GM18909 (cell line): Measurements from ENCODE around the gene PTPDC1.

Source experiments
- ATAC-seq: cut with Tn5 transposase; IDR thresholded peaks from one replicate; pipeline ENCODE4 v1.9.1; 2021; ENCODE audit warnings: mild to moderate bottlenecking; ENCODE audit not compliant: unreplicated experiment, poor library complexity

PTPDC1 gene

DNA sequence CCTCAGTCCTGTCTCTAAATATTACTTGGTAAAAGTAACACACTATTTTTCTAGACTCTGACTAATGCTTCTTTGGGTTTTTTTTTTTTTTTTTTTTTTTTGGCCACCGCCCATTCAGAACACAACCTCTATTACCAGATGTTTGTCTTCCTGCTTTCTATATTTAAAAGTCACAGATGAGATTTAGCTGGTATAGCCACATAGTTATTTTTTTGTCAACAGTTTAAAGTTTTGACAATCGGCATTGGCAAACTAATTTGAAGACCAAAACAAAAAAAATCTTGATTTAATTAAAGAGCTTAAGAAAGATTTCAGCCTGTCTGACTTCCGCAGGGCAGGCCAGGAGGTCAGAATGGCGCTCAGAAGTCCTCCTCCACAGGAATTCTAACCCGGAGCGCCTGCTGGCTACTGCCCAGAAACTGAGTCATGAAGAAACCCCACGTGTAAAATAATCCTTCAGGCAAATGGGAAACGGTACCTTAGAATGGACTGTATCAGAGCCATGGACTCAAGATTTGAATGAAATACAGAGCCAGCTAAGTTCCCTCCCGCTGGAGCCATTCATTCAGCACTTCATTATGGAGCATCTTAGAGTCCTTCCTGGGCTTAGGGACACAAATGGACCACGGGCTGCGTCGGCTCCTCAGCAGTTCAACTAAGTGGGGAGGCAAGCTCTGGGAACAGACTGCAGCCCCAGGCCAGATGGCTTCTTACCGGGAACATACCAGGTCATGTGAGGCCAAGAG, 55.6 kb downstream of the PTPDC1 start:
- ATAC-seq: no peak

DNA sequence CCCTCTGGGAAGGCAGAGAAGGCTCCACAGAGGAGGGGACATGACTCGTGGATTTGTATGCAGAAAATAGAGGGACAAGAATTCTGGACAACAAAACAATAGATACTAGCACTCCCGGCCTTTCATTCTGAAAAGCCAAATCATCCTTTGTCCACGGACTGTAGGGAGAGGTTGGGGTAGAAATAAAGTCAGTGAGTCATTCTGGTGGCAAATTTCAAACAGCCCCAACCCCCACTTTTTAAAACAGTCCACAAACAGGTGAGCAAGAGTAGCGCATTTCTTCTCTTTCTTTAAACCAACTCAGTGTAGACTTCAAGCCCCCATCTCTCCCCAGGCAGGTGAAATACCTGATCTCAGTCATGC, 56.1 kb downstream of the PTPDC1 start:
- no peak for ATAC-seq

DNA sequence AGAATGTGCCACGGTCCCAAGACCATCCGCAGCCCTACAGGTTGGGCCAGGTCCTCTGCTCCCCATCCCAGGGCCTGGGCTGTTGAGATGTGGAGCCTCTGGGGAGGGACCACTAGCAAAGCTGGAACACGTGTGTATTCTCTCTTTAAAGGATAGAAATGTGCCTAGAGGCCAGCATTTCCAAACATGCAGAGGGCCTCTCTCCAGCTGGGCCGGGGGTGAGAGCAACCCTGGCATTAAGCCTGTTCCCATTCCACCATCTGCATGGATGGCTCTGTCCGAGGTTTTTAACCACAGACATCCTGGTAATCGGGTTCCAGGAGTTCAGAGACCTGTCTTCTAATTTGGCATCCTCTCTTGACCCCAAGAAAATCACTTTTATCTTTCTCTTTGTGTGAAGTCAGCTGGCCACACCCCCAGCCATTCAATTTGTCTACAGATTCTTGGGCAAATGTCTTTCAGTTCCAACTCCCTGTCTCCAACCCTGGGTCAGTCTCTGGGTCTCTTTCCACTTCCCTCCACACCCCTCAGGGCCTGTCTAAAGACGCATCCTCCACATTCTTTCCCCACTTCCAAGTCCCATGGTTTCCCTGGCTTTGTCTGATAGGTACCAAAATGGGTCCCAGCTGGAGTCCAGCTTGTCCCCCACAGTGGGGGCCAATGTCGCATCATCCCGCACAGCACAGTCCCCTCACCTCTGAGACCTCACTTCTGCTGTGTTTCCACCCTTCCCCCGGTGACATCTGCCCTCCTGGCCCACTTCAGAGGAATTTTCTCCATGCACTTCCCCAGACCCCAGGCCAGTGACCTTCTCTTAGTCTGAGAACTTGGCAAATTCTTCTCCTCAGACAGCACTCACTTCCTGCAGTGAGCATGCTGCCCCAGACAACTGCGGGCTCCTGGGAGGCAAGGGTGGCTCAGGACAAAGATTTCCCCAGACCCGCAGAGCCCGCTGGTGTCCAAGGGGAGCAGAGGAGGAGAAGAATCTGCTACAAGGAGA, 56.8 kb downstream of the PTPDC1 start:
- no peak for ATAC-seq

DNA sequence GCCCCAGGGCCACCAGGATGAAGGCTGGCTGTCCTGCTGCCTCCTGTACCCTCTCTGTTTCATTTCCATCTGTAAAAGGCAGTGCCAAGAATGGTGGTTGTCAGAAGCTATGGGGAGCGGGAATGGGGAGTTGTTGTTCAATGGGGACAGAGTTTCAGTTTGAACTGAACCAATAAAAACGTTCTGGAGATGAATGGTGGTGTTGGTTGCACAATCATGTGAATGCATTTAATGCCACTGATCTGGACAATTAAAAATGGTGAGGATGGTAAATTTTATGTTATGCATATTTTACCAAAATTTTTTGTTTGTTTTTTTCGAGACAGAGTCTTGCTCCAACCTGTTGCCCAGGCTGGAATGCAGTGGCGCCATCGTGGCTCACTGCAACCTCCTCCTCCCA, 58.1 kb downstream of the PTPDC1 start:
- ATAC-seq: no peak

DNA sequence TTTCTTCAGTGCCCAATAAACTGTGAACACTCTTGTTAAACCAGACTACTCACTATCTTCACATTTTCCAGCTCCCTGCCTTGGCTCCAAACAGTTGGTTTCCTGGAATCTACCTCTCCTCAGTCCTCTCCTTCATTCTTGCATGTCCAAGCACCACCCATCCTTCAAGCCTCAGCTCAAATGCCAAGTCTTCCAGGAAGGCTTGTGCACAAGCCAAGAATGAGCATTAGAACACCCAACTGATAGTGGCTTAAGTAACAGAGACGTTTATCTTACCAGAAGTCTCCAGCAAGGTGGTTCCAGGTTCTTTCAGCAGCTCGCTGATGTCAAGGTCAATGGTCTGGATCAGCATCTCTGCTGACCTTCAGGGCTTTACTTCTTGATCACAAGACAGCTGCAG, 60.1 kb downstream of the PTPDC1 start:
- ATAC-seq: no peak

DNA sequence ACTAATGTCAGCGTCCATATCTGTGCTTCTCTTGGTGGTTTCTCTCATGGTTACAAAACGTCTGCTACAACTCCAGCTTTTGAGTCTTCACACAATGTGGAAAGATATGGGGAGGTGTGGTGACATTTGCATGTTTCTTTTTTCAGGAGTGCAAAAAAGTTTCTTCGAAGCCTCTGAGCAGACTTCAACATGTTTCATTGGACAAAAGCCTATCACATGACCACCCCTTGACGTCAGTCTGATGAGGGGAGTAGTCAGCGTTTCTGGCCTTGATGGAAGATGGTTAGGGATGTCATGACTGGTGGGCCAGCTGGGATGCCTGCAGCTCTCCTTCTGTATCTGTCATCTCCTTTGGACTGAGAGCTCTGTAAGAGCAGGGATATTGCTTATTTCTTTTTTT, 61.4 kb downstream of the PTPDC1 start:
- ATAC-seq: no peak

DNA sequence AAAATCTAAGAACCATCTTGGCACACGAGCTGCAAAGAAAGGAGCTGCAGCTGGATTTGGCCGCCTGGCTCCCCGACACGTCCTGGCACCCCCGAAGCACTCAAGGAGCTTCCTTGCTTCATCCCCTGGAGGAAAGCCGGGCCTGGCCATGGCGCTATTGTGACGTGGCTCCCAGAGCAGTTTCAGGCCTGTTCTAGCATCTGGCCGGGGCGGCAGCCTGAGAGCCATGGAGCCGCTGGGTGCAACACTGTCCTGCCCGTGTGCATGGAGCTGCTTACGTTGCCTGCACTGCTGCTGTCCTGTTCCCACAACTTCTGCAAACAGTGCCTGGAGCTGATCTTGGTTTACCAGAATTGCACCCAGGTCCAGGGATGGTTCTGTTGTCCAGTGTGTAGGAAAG, 63.5 kb downstream of the PTPDC1 start:
- ATAC-seq: no peak

DNA sequence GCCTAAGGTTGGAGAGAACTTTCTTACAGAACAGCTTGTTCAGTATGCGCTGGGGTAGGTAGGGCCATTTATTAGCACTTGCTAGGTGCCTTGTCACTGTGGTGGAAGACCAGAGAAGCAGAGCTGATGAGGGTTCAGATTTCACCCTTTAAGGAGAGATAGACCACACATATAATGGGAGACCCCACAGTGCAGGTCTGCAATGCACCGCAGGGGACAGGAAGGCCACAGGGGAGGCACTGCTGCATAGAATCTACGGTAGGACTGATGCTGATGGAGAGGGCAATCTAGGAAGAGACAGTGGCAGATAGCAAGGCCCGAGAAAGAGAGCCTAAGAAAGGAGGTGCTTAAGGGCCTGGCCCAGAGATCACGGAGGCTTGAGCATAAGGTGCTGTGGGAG, 64.2 kb downstream of the PTPDC1 start:
- ATAC-seq: no peak

DNA sequence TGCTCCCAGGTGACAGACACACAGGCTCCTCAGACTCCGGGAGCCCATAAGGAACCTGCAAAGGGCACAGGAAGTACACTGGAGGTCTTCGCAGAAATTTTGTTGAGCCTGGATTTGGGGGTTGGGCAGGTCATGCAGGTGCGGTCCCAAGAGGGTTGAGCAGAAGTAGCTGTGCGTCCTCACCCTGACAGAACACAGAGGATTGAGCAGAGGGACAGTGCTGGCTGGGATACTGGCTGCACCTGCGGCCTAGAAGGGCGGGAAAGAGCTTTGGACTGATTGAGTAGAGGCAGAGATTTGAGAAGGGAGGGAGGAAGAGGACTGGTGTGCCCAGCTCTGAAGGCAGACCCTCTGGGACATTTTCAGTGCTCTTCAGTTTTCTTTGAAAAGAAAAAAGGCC, 65.4 kb downstream of the PTPDC1 start:
- no peak for ATAC-seq

DNA sequence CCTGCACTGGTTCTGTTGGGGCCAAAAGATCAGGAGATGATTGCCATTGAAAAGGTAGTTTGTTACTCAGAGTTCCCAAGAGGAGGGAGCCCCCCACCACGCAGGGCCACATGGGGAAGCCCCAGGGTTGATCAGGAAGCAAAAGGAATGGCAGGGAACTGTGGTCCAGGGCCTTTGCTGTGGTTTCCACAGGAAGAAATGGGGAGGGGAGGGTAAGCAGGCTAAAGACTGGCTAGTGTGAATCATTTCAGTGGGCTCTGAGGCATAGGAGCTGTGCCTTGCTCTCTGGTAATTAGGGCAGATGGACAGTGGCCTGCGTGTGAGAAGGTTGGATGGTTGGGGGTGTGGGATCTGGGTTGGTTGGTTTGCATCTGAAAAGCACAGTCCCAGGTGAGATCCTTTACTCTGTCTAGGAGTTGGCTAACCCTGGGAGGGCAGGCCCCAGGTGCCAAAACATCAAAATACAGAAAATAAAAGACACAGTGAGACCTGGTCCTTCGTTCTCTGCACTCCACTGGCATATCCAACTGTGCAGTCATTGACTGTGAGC, 66.1 kb downstream of the PTPDC1 start:
- no peak for ATAC-seq

DNA sequence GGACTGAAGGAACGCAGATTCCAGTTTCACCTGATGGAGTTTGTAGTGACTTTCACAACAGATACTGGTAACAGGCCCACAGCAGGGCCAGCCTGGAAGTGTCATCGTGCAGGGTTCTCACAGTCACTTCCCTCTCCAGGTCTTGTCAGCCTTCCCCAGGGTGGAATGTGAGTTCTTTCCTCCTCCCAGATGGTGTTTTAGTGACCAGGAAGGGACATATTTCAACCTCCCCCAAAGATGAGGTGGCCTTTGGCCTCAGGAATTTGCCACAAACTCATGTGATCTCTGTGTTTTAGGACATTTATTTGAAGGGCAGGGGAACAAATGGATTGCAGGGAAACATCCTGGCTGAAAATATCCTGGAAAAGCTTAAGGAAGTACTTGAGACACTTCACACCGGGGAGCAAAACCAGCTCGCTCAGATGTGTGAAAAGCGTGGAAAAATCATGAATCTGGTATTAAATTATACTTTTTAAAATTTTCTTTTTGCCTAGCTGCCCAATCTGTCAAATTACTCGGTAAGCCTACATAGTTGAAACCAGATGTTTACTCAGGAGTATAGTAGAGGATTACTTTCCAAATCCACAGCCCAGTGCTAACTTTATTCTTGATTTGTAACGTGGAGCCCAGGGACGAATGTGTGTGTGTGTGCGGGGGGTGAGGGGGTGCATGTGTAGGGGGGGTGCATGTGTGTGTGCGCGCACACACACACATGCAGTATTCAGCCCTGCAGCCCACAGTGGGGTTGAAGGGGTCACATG, 66.8 kb downstream of the PTPDC1 start:
- ATAC-seq: no peak

DNA sequence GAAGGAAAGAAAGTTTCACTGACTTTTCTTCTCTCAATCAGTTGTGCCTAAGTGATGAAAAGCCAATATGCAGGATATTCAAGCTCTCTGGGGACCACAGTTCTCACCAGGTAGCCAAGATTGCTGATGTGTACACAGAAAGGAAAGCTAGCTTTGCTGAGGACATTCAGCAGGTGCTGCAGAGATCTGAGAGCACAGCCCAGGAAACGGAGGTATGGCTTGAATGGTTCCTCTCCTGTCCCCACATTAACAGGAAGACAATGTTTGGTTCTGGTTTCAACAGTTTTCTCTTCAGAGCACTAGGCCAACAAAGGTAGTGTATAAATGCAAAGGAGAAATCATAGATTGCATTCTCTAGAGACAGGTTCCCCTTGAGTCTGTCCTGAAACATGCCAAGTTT, 69.6 kb downstream of the PTPDC1 start:
- peak; percentile 59 for ATAC-seq

DNA sequence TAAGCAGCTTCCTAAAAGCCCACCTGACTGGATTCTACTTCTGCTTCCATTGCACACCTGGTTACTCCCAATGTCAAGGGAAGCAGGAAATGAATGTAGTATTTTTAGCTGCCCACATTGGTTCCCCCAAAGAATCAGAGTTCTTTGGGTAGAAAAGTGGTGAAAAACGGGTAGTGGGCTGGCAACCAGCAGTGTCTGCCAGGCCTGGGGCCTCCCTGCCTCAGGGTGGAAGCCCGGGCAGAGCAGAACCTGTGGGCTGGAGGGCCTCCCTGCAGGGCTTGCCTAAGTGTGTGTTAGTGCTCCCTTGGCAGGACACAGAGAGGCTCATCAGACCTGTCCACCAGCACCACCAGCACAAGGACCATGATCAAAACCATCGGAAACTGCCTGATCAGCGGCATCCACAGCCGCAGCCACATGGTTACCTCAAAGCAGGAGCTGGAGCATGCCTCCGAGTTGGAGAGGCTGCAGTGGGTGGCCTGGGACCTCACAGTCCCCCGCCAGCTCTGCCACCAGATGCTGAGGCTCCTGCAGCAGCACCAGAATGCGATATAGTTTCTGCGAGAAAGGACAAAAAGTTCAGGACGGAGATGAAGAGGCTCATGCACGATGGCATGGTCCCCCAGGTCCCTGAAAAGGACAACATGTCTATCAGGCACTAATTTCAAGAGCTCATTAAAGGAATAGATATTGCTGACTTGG, 72.2 kb downstream of the PTPDC1 start:
- no peak for ATAC-seq

DNA sequence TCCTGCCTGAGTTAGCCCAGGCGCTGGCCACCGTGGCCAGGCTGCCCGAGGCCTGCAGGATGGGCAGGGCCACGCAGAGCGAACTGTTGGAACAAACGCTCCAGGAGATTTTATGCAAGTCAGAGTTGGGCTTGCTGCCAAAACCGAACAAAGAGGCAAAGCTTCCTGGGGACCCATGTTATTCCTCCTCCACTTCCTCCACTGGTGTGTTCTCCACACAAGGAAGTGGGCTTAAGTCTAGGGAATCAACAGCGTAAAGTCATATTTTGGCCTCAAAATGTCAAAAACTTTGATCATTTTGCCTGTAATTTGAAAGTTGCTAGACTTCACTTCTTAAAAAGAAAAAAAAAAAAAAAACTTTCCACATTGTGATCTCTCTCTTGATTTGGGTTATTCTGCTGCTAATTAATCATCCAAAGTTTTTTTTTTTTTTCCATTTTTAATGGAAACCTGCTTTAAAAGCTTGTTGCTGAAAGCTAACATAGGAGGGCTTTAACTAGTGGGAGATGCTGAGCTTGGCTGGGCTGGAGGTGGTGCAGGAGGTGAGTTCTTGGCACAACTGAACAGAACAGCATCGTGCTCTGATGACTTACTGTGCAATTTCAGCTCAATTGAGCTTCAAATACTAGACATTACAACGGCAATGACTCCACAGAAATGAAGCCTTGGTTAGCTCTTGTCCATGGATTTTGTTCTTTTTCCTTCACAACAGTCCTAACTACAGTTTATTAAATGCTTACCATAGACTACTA, 73.0 kb downstream of the PTPDC1 start:
- no peak for ATAC-seq
